SK-N-SH (cell line): ENCODE data around the gene C6orf89. TPM values are rescaled to one million over a fixed set of nuclear protein-coding genes. Genes with fewer than 3 reads are reported as not detected.

Source experiments
- CTCF ChIA-PET: fragments of 300-600, 350-600 bp; formaldehyde crosslinking; extraction: SDS; loops from one replicate; lab custom pipeline; 2021; lab: Yijun Ruan, JAX
- POLR2A ChIA-PET: fragments of 350-600 bp; sonication (Branson Sonifier 250); formaldehyde crosslinking; extraction: SDS; loops from one replicate; lab custom pipeline; 2020; ENCODE audit warnings: antibody characterized with exemption, inconsistent platforms; lab: Yijun Ruan, JAX
- DNase-seq: peaks from one replicate; pipeline ENCODE4 v3.0.0; 2012
- H2AFZ ChIP-seq: fragments of 200-600 bp; sonication (generic); 2 replicates; pipeline ENCODE4 v1.8.1; 2016; ENCODE audit warnings: antibody characterized with exemption, mild to moderate bottlenecking, low read depth
- H3F3A ChIP-seq: fragments of 200-600 bp; sonication (generic); replicated peaks from 2 replicates; pipeline ENCODE3; 2016; ENCODE audit warnings: antibody characterized with exemption, mild to moderate bottlenecking; ENCODE audit not compliant: insufficient read depth
- H3K27ac ChIP-seq, 2 experiments: fragments of 200-500 bp in 1 of 2; fragments of 200-600 bp in 1 of 2; sonication (Bioruptor generic) in 1 of 2; sonication (generic), shearing (Covaris generic) in 1 of 2; 2 replicates each; pipeline versions ENCODE4 v1.5.1 to v1.6.1; 2014 to 2016; ENCODE audit warnings: low read depth in 2 of 2, inconsistent platforms in 1 of 2, low read length in 1 of 2, mild to moderate bottlenecking in 1 of 2, mixed read lengths in 1 of 2
- H3K27me3 ChIP-seq: fragments of 200-600 bp; sonication (generic), shearing (Covaris generic); 2 replicates; pipeline ENCODE4 v1.6.1; 2016; ENCODE audit warnings: mixed run types; ENCODE audit not compliant: insufficient read depth
- H3K36me3 ChIP-seq, 2 experiments: fragments of 200-500 bp in 1 of 2; fragments of 200-600 bp in 1 of 2; sonication (Bioruptor generic) in 1 of 2; sonication (generic) in 1 of 2; replicated peaks in 1 of 2; 2 replicates each; pipeline versions ENCODE3 to v1.5.1; 2014 to 2016; ENCODE audit warnings: low read length in 1 of 2, mild to moderate bottlenecking in 1 of 2; ENCODE audit not compliant: insufficient read depth in 2 of 2, control insufficient read depth in 1 of 2
- H3K4me1 ChIP-seq, 2 experiments: fragments of 200-500 bp in 1 of 2; fragments of 200-600 bp in 1 of 2; sonication (Bioruptor generic) in 1 of 2; sonication (generic), shearing (Covaris generic) in 1 of 2; 2 replicates each; pipeline versions ENCODE4 v1.5.1 to v1.6.1; 2014 to 2016; ENCODE audit warnings: low read depth in 1 of 2, low read length in 1 of 2, mixed run types in 1 of 2; ENCODE audit not compliant: insufficient read depth in 2 of 2, control insufficient read depth in 1 of 2
- H3K4me2 ChIP-seq: fragments of 200-600 bp; sonication (generic), shearing (Covaris generic); 2 replicates; pipeline ENCODE4 v1.6.1; 2017; ENCODE audit warnings: mixed run types
- H3K4me3 ChIP-seq, 2 experiments: fragments of 200-500 bp in 1 of 2; fragments of 200-600 bp in 1 of 2; sonication (Bioruptor generic) in 1 of 2; sonication (generic), shearing (Covaris generic) in 1 of 2; 2 replicates each; pipeline versions ENCODE4 v1.5.1 to v1.8.1; 2014 to 2016; ENCODE audit warnings: low read depth in 2 of 2, inconsistent platforms in 1 of 2, low read length in 1 of 2, mild to moderate bottlenecking in 1 of 2, mixed read lengths in 1 of 2, moderate library complexity in 1 of 2
- H3K79me2 ChIP-seq: fragments of 200-600 bp; sonication (generic); 2 replicates; pipeline ENCODE4 v1.8.1; 2017; ENCODE audit warnings: mild to moderate bottlenecking; ENCODE audit not compliant: insufficient read depth
- H3K9ac ChIP-seq: fragments of 200-600 bp; sonication (generic); 2 replicates; pipeline ENCODE4 v1.6.1; 2017; ENCODE audit warnings: mixed run types
- H3K9me2 ChIP-seq: fragments of 200-600 bp; sonication (generic); 2 replicates; pipeline ENCODE4 v1.6.1; 2017; ENCODE audit warnings: mixed run types
- H3K9me3 ChIP-seq: fragments of 200-600 bp; sonication (generic); 2 replicates; pipeline ENCODE4 v1.6.1; 2017; ENCODE audit warnings: mixed run types, mild to moderate bottlenecking, moderate library complexity
- H4K20me1 ChIP-seq: fragments of 200-600 bp; sonication (generic); 2 replicates; pipeline ENCODE4 v1.6.1; 2017; ENCODE audit warnings: mild to moderate bottlenecking, mixed run types; ENCODE audit not compliant: insufficient read depth
- CHD2 ChIP-seq: fragments of 150-350 bp; IDR thresholded peaks from 2 replicates; pipeline ENCODE4 v1.6.1; 2018; ENCODE audit warnings: low read length; ENCODE audit not compliant: partially characterized antibody
- ELF1 ChIP-seq: IDR thresholded peaks from 2 replicates; pipeline ENCODE4 v1.4.0; 2012
- EP300 ChIP-seq, 2 experiments: IDR thresholded peaks; 2 replicates each; pipeline versions ENCODE4 v1.4.0 to v1.6.1; 2012; ENCODE audit warnings: borderline replicate concordance in 1 of 2, low read depth in 1 of 2, low read length in 1 of 2
- EZH2phosphoT487 ChIP-seq: fragments of 200-600 bp; sonication (generic); IDR thresholded peaks from 2 replicates; pipeline ENCODE4 v1.6.1; 2017; ENCODE audit warnings: low read depth, mixed run types, mild to moderate bottlenecking, antibody characterized with exemption, moderate library complexity, borderline replicate concordance
- FOSL2 ChIP-seq: IDR thresholded peaks from 2 replicates; pipeline ENCODE4 v1.4.0; 2012; ENCODE audit warnings: low read depth, mild to moderate bottlenecking, moderate library complexity, borderline replicate concordance
- FOXJ3 ChIP-seq: sonication (generic); formaldehyde crosslinking; IDR thresholded peaks from 2 replicates; pipeline ENCODE4 v1.5.1; 2020; ENCODE audit warnings: mild to moderate bottlenecking, missing genetic modification reagents
- GABPA ChIP-seq: IDR thresholded peaks from 2 replicates; pipeline ENCODE4 v1.4.0; 2012; ENCODE audit warnings: low read depth, mild to moderate bottlenecking
- GATA2 ChIP-seq: sonication (generic); formaldehyde crosslinking; IDR thresholded peaks from 2 replicates; pipeline ENCODE4 v1.5.0; 2020; ENCODE audit warnings: mild to moderate bottlenecking, missing genetic modification reagents
- MEF2A ChIP-seq: IDR thresholded peaks from 2 replicates; pipeline ENCODE4 v1.4.0; 2012; ENCODE audit warnings: low read depth, borderline replicate concordance
- RCOR1 ChIP-seq: fragments of 150-350 bp; IDR thresholded peaks from 2 replicates; pipeline ENCODE4 v1.6.1; 2017; ENCODE audit warnings: antibody characterized with exemption, low read length
- SIN3A ChIP-seq: IDR thresholded peaks from 2 replicates; pipeline ENCODE4 v1.6.1; 2012; ENCODE audit warnings: low read depth, mild to moderate bottlenecking, low read length, moderate library complexity, borderline replicate concordance
- SMC3 ChIP-seq: IDR thresholded peaks from 2 replicates; pipeline ENCODE4 v1.6.1; 2012; ENCODE audit warnings: low read depth, low read length, improper control_type of control experiment
- TAF1 ChIP-seq: IDR thresholded peaks from 2 replicates; pipeline ENCODE4 v1.6.1; 2012; ENCODE audit warnings: low read depth, mild to moderate bottlenecking, low read length, moderate library complexity, borderline replicate concordance
- YY1 ChIP-seq: IDR thresholded peaks from 2 replicates; pipeline ENCODE4 v1.4.0; 2012; ENCODE audit warnings: low read depth, mild to moderate bottlenecking
- WGBS: methylation state at CpG from one replicate; pipeline ENCODE4 v1.1.6; 2017; ENCODE audit warnings: low lambda C conversion rate; 5-methylcytosine and 5-hydroxymethylcytosine counted together
- polyA plus RNA-seq, 3 experiments: library from polyadenylated mRNA; depleted of rRNA; stranded (reverse); fragments of >200 nt; gene quantifications; 2 replicates each; pipeline ENCODE4 v1.2.3, GENCODE V29; 2012

The C6orf89 gene
- polyA plus RNA-seq, 1 of the 3 experiments (the other 2 are of a cell fraction), result 20.4 TPM

GRCh38 chr6:36945301-36945700 lies 59.5 kb downstream of the C6orf89 start:
- H3K4me2 ChIP-seq, result no peak overlapping the region
- H3K4me3 ChIP-seq, result no peak overlapping the region
- POLR2A ChIA-PET, result no interaction called here
- H3K4me1 ChIP-seq, result peaks cover 0 to 4% of the 10 kb centered on the region in 2 experiments; a peak in 1 of 4 replicates
- peaks cover 7% of the 10 kb centered on the region for H3F3A ChIP-seq
- no peak for DNase-seq
- H3K9me2 ChIP-seq, result no peaks in the 10 kb centered on the region
- H2AFZ ChIP-seq, result no peak overlapping the region
- WGBS, result 71% methylated on average over 4 of the region's 4 CpGs
- H3K36me3 ChIP-seq, result no peaks in the 10 kb centered on the region
- no peaks in the 10 kb centered on the region for H3K27me3 ChIP-seq
- H3K9me3 ChIP-seq, result no peaks in the 10 kb centered on the region
- TF ChIP-seq SIN3A, result no peak
- no peak for TF ChIP-seq ELF1
- no peak for TF ChIP-seq FOXJ3 (CRISPR knock-in tag)
- no peak overlapping the region for H3K27ac ChIP-seq
- H3K79me2 ChIP-seq, result no peaks in the 10 kb centered on the region
- CTCF ChIA-PET, result interaction anchor here (1.9 kb wide), 1 partner anchor 73 kb away, joined by 4 read pairs; no protein-coding TSS in a partner anchor
- H3K9ac ChIP-seq, result no peak overlapping the region
- no peaks in the 10 kb centered on the region for H4K20me1 ChIP-seq

- no peaks in the 10 kb centered on the region for H3K9me2 ChIP-seq
- H3K36me3 ChIP-seq, result no peaks in the 10 kb centered on the region
- H4K20me1 ChIP-seq, result no peaks in the 10 kb centered on the region
- H3K4me3 ChIP-seq, result no peak overlapping the region
- CTCF ChIA-PET, result interaction anchor here (1.9 kb wide), 1 partner anchor 72 kb away, joined by 4 read pairs; no protein-coding TSS in a partner anchor
- DNase-seq, result no peak
- 78% methylated on average over 2 of the region's 4 CpGs for WGBS
- peaks cover 0 to 4% of the 10 kb centered on the region in 2 experiments; a peak in 1 of 4 replicates for H3K4me1 ChIP-seq
- no peak overlapping the region for H3K4me2 ChIP-seq
- no peaks in the 10 kb centered on the region for H3K27me3 ChIP-seq
- POLR2A ChIA-PET, result no interaction called here
- TF ChIP-seq TAF1 (no peak), RCOR1 (no peak), EP300 (IDR thresholded peaks at IDR 0.05; ENCODE audit: borderline replicate concordance in 1 of 2, low read depth in 1 of 2, low read length in 1 of 2) (no peak), YY1 (no peak), EZH2phosphoT487 (no peak), CHD2 (no peak), GABPA (no peak), GATA2 (CRISPR knock-in tag) (no peak), SMC3 (no peak), FOSL2 (no peak), MEF2A (no peak)
- no peak overlapping the region for H3K9ac ChIP-seq
- H3K27ac ChIP-seq, result no peak overlapping the region
- no peaks in the 10 kb centered on the region for H3K9me3 ChIP-seq
- peaks cover 7% of the 10 kb centered on the region for H3F3A ChIP-seq
- H2AFZ ChIP-seq, result no peak overlapping the region
- H3K79me2 ChIP-seq, result no peaks in the 10 kb centered on the region
Observed at GRCh38 chr6:36946526-36946925, 60.8 kb downstream of the C6orf89 start.
